Hepatocyte (in vitro differentiated cells): ENCODE measurements around the gene LRRK1.

Source experiments
- CTCF ChIP-seq: fragments of 200-600 bp; sonication (generic); IDR thresholded peaks from 2 replicates; pipeline ENCODE4 v1.5.1; 2016; ENCODE audit warnings: antibody characterized with exemption, mild to moderate bottlenecking; ENCODE audit not compliant: poor library complexity
- EZH2phosphoT487 ChIP-seq: fragments of 200-600 bp; sonication (generic); IDR thresholded peaks from one replicate; pipeline ENCODE4 v1.6.1; 2018; ENCODE audit warnings: antibody characterized with exemption, mild to moderate bottlenecking, low read depth, moderate library complexity; ENCODE audit not compliant: unreplicated experiment, severe bottlenecking

- no peak for TF ChIP-seq CTCF
- TF ChIP-seq EZH2phosphoT487, result no peak
Observed at GRCh38 chr15:101116681-101116976, 197.5 kb downstream of the LRRK1 start.
